Activated CD8-positive, alpha-beta memory T cell treated with anti-CD3 and anti-CD28 coated beads, Interleukin-2, amount 50 U/mL, for 4 hours (primary cell): ENCODE data around the gene DDX1.

Experiments
- DNase-seq: peaks from one replicate; pipeline ENCODE4 v3.0.0-alpha.2; 2020

DDX1 gene

DNA sequence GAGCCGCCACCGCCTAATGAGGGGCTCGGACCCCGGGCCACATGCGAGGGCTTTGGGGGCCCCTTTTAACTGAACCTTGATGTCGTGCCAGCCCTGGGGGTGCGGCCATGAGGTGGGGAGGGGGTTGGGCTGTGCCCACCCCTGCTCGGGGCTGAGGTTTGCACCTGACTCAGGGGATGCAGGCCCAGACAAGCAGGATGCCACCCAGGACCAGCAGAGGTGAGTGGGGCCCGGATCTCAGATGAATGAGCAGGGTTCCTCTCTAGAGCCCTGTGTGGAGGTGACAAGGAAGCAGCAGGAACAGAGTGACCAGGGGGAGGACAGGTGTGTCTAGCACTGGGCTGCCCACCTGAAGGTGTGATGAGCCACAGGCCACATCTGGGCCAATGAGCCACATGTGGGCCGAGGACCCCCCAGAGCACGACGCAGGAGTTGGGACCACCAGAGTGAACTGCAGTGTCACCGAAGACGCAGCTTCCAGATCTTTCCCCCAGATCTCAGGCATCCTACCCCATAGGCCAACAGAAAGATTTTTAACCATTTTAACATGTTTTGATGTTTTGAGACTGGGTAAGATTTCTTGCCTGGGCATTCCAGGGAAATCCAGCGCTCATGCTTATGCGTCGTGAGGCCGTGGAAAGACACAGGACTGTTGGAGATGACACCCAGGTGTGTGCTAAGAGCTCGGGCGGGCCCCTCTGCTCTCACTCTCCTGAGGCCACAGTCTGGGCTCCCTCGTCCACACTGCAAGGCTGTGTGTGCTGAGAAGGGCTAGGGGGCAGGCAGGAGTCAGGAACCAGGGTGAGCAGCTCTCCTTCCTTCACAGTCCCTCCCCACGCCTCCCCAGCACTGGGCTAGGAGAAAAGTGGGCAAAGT lies 73.6 kb downstream of the DDX1 start:
- no peak for DNase-seq

GRCh38 chr2:15665943-15666460 lies 74.3 kb downstream of the DDX1 start:
- no peak for DNase-seq

DNA sequence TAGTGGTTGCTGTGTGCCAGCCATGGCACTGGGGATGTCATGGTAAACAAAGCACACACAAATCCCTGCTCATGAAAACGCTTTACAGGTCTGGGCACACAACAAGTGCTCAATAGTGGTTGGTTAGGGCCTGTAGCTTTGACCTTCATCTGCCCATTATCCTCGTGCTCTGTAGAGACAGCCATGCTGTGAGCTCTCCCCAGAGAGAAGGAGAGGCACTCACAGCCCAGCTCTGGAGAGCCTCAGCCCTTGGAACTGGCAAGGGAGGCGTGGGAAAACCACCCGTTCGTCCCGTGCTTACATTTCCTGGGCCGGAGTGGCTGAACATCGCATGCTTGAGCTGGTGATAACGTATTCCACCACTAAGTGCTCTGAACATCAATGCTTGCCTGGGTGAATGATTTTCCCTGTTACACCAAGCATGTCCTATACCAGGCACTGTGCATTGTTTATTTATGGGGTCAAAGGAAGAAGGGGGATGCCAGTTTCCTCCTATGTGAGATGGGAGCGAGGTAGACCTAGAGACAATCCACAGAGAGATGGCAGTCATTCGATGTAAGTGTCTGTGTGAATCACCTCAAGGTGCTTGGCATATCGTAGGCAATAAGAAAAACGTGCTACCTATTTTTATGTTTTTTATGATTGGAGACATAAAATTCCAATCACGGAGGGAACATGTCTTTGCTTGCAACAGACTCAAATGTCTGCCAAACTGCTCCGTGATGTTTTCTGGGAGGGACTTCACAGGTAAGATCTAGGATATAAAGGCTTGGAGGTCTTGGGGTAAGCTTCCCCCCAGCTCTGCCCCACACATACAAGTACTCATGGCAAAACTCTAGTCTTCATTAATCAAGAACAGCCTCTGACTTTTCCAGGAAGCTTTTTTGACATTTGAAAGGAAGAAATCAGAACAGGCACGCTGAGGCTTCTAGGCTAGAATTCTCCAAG lies 75.5 kb downstream of the DDX1 start:
- no peak for DNase-seq

DNA sequence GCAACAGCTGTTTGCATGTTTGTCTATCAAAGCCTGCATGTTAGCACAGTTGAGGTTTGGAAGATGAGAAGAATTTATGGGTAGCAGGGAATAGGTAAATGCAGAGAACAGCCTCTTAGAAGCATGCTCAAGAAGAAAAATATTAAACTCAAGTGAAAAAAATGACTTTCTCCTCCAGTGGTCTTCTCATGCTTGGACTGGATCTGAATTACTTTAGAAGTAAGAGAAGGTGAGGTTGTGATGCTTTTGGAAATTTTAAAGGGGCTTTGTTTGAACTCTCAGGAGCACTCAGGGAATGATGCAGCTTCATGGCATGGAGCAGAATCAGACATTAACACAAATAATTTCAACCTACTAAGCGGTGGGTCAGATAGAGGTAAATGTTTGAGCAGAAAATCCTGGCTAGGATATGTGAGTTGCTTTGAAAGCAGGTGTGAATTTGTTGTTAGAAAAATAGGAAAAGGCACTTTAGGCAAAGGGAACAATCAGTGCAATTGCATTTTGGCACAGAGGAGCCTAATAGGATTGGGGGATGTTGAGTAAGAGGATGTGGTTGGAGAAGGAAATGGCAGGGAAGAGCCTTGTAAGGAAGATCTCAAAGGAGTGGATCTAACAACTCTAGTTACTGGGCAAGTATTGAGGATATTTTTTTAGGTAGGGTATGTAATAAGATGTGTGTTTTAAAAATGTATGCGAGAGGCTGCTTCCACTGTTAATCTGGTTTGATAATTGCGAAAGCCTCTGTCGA lies 76.3 kb downstream of the DDX1 start:
- DNase-seq, result no peak

DNA sequence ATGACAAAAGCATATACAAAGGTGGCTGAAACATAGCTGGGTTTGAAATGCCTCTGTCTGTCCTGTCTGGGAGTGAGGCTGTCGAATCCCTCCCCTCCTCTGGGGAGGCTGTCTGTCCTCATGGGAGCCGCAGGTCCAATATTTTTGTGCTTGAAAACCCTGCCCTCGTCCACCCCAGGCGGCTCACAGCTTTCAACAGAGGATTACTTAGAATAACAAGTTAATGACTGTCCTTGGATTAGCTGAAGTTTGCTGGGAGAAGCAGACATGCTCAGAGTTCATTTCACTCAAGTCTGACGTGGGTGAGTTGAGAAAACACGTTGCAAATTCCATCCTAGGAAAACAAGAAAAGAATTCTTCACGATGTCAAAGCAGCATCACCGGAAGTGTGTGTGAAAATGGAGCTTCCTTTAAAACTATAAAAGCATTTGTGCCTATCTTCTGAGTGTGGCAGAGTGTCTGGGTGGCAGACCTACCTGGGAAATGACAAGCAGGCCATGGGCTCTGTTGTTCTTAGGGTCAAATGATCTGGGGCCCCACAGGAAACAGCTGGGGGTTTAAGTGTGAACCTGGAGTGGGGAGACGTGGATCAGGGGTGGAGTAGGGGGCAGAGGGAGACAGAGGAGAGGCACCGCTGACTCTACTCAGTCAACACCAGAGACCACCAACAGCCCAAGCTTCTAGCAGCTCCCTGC lies 77.1 kb downstream of the DDX1 start:
- no peak for DNase-seq

DNA sequence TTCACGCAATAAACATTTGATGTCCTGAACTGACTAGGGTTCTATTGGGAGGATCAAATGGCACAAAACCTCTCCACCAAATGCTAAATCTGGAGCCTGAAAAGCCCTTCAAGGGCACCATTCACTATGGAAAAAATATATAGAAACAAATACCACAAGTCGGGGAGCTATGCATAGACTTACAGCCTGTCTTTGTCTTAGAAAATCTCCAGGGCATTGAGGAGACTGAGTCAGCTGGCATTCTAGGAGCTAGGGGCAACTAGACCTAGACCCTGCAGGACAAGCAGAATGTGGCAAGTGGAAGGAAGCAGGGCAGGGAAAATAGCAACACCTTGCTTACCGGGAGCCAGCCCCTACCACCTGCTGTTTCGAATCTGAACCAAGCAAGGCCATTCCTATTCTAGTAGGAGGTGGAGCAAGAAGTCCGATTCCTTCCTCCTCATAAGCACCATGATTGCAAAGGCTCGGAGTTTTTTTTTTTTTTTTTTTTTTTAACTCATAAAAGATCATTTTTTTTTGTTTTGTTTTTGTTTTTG lies 77.8 kb downstream of the DDX1 start:
- DNase-seq, result no peak

DNA sequence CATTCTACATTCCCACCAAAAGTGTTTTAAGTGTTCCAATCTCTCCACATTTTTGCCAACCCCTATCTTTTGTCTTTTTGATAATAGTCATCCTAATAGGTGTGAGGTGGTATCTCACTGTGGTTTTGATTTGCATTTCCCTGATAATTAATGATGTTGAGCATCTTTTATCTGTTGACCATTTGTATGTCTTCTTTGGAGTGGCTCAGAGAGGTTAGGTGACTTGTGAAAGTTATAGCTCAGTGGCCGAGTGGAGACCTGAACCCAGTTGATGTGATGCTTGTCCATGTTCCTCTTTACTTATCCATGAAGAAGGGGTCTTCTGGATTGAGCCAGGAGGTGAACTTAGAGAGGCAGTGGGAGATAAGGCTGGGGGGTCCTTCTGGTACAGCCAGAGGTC lies 78.8 kb downstream of the DDX1 start:
- no peak for DNase-seq

- no peak for DNase-seq
Measured at GRCh38 chr2:15670981-15671380, 79.3 kb downstream of the DDX1 start.

DNA sequence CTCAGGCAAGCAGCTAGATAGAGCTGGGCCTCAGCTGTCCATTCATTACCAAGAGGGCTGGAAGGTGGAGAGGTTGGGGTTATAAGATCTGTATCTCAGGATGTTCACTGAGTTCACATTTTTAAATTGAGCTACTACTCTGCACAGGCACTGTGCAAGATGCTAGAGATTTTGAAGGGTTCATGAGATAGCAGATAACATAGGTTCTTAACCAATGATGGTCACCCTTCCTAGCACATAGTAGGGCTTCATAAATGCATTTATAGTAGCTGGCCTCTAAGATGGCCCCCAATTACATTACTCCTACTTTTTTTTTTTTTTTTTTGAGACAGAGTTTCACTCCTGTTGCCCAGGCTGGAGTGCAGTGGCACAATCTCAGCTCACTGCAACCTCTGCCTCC lies 79.7 kb downstream of the DDX1 start:
- DNase-seq, result no peak

DNA sequence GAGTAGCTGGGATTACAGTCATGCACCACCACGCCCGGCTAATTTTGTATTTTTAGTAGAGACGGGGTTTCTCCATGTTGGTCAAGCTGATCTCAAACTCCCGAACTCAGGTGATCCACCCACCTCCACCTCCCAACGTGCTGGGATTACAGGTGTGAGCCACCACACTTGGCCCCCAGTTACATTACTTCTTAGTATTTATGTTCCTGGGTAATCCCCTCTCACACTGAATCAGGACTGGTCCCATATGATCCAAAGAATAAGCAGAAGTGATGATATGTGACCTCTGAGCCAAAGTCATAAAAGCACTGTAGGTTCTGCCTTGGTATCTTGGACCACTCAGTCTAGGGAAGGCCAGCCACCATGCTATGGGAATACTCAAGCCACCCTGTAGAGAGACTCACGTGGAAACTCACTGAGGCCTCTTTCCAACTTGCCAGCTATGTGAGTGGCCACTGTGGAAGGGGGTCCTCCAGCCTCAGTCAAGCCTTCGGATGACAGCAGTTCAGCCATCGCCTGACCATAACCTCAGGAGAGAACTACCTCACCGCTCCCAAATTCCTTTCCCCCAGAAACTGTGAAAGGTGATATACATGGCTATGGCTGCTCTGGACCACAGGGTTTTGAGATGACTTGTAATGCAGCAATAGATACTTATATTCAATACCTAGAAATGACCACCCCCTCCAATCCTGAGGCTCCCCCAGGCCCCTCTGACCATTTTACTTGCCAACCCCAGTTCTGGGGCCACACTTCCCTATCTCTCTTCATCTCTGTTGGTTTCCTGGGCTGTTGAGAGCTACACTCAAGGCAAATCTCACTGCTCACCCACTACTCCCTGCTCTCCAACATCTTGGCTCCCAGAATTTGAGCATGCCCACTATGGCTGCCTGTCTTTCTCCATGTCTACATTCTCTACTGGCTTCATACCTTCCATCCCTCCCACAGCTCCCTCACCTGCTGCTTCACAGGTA lies 80.5 kb downstream of the DDX1 start:
- no peak for DNase-seq

DNA sequence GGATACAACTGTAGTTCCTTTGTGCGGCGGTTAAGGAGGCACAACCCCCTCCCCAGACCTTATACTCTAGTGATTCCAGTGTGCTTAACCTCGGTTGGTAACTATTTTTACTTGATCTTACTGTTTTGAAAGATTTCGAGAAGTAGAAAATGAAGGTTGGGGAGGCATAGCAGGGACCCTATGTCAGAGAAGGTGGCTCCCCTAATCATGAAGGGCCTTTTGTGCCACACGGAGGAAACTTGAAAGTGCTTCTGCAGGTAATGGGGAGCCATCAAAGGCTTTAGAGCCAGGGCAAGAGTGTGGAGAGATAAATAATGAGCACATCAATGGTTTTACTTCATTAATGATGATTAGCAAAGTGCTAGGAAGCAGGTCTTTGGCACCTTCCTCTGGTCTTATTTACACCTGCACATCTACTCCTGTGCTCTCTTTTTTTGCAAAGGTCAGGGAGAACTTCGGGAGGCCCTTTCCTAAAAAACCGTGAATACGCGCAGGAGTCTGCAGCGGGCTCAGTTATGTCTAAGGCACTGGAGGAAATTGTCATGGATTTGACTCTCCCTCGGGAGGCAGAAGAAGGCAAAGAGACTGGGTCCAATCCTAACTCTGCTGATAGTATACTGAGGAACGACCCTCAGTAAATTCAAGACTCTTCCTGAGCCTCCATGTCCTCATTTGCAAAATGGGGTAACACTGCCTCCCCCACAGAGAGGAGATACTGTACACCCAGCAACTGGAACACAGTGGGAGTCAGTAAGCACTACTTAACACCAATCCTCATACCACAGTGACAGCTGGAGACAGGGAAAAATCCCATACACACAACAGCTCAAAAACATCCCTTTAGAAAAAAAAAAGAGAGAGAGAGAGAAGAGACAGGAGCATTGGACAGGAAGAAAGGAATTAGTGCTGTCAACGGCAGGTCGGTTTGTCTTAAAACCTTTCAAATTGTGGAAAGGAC lies 81.6 kb downstream of the DDX1 start:
- no peak for DNase-seq

DNA sequence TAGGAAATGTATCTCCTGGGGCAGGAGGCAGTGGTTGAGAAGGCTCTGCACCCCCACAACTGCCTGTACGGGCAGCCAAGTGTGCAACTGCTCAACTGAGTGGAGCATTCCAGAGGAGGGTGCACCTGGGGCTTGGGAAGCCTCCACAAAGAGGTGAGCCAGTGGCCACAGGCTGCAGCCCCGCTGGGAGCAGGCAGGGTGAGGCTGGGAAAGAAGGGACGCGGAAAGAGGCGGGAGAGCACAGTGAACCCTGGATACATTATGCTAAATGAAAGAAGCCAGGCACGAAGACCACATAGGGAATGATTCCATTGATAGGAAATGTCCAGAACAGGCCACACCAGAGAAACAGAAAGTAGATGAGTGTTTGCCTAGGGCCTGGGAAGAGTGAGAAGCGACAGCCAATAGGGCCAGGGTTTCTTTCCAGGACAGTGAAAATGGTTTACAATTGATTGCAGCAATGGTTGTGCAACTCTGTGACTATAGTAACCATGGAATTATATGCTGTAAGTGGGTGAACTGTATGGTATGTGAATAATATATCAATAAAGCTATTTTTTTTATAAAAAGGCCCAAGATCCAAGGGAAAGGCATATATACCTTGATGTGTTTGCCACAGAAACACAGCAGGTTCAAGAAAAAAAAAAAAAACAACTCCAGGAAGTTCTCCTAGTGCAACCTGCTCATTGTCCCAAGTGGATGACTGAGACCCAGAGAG lies 82.4 kb downstream of the DDX1 start:
- DNase-seq, result no peak

DNA sequence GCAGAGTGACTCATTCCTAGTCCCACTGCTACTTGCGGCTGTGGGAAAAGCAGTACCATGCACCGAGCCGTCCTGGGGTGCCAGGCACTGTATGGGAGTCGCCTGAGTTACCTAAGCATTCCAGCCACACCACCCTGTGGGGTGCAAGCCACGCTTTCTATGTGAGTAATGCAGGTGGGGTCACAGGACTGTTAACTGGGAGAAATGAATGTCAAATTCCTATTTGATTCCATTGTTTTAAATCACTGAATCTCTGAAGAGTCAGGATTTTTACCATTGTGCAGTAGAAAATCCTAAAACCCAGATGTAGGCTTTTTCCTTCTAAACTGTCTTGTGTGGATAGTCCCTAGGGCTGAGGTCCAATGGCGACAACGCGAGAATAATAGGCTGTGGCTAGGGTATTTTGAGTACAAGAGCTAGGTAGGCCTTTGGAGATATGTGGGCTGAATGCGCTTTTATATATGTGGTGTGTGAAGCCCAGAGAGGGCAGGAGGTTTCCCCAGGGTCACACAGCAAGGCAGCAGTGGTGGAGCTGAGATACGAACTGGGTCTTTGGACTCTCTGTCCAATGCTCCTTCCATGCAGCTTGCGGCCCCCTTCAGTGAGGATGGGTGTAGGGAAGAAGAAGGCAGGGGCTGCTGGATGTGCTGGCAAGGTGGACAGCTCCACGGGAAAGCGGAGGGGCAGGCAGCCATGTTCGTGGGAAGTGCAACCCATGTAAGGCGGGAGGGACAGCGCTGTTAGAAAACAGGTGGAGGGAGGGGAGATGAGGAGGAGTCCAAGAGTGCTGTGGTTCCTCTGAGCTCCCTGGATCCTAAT lies 83.2 kb downstream of the DDX1 start:
- no peak for DNase-seq

- no peak for DNase-seq
Measured at GRCh38 chr2:15675456-15676195, 84.0 kb downstream of the DDX1 start.

GRCh38 chr2:15677141-15677843 lies 85.6 kb downstream of the DDX1 start:
- DNase-seq, result no peak

GRCh38 chr2:15678346-15678745 lies 86.7 kb downstream of the DDX1 start:
- no peak for DNase-seq
